GM19372 (cell line): ENCODE measurements around the gene SOX9.

Experiments used
- ATAC-seq: cut with Tn5 transposase; IDR thresholded peaks from one replicate; pipeline ENCODE4 v1.9.1; 2021; ENCODE audit warnings: mild to moderate bottlenecking, low read depth, moderate library complexity; ENCODE audit not compliant: unreplicated experiment

Gene SOX9

GRCh38 chr17:72152387-72152929, 31.6 kb downstream of the SOX9 start:
- ATAC-seq, result no peak

- no peak for ATAC-seq
These were observed 38.4 kb downstream of the SOX9 start for GRCh38 chr17:72158895-72159885.

DNA sequence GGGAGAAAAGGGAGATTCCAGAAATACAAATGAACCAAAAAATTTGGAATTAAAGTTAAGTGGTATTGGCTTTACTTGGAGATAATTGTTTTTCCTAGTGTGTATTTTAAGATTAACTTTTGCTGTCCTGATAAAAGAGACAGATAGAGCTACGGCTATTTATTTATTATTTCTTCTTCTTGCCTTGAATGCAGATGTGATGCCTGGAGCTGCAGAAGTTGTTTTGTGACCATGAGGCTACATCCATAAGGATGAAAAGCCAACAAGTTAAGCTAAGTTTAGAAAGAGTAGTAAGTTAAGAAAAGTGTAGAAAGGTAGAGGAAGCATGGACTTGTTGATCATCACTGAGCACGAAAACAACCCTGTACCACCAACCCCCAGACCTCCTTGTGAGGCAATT, 41.7 kb downstream of the SOX9 start:
- no peak for ATAC-seq

DNA sequence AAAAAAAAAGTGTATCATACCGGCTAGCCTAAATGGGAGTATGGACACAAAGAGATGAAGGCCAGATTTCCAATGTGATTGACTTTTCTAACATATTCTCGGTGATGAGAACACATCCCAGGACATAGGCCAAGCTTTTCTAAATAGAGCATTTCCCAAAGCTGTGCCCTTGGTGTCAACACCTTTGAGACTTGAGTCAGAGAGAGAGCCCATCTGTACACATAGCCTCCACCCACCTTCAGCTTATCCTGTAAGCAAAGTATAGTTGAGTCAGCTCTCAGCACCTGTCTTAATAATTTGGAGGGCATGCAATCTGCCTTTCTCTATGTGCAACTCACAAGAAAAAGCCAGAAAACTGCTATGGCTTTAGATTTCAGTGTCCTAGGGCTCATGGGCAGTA, 42.7 kb downstream of the SOX9 start:
- no peak for ATAC-seq

- no peak for ATAC-seq
These were observed 43.4 kb downstream of the SOX9 start for GRCh38 chr17:72164158-72164739.

DNA sequence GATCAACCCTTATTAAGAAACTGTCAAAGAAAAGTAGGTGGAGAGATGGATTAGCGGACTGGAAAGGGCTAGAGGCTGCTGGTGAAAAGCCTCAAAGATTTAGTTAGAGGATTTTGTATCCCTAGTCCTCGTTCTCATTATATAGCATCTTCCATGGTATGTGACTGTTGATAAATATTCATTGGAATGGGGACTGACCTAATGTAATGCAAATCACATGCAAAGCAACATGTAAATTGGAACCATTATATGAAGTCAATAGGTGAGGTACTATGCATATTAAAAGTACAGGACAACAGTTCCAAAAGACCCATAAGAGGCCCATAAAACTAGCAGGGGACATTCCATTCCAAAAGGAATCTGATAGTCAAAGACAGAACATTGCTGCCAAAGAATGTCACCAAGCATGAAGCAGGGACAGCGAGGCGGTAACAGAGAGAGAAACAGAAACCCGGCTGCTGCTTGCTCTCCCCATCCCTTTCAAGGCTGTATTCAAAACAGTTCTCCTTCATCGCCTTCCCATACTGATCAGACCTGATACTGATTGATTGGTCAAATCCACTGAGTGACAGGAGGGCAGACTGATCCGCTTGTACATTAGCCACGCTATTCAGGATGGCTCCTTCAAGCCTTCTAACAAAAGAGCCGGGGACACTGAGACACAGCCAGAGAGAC, 44.5 kb downstream of the SOX9 start:
- ATAC-seq, result no peak

- no peak for ATAC-seq
These were observed 45.1 kb downstream of the SOX9 start for GRCh38 chr17:72165867-72166439.

GRCh38 chr17:72167593-72167992, 46.8 kb downstream of the SOX9 start:
- ATAC-seq, result no peak

DNA sequence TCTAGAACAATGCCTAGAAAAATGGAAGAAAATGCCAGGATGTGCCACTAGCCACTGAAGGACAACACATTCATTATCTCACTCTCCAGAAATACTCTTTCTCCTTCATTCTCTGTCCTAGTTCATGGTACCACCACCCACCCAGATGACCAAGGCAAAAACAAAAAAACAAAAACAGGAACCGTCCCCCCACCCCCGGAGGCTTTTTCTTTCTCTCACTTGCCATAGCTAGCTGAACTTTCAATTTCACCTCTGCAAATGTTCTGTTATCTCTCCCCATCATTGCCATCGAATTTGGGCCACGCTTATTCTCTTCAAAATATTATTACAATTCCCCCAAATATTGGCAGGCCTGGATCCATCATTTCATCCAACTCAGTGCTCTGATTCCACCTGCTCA, 49.0 kb downstream of the SOX9 start:
- ATAC-seq, result no peak

DNA sequence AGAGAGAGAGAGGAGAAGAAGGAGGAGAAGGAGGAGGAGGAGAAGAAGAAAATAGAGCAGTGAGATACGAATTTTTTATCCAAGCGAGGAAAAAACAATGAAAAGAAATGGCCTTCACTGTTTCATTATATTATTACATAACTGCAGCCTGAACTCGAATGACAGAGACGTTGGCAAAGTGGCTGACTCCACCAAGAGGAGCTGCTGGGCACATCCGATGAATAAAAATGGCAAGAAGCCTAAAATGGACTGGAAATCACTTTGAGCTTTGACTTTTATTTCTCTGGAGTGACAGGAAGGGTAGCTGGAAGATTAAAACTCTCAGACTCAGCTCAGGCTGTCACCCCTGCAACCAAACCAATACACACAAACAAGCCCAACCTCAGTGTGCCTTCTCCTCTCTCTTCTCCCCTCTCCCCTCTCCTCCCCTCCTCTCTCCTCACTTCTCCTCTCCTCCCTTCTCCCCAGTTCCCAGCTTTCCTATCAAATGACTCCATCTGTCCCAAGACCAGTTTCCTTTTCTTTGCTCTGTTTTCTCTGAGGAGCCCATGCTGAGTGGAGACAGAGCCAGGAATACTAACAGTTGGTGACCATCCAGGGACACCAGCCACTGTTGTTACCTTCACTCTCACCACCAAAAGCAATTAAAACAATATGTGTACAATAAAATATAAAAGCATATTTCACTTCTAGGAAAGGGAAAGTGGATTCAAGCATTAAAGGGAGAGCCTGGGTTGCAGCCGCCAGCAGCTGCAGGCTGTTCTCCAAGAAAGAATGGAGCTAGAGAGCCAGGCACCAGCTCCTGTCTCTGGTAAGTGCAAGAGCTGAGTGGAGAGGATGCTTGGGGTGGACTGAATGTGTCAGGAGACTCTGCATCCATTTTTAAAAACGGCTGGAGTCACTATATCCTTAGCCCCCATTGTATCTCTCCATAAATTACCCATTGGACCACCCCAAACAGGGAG, 51.2 kb downstream of the SOX9 start:
- no peak for ATAC-seq

DNA sequence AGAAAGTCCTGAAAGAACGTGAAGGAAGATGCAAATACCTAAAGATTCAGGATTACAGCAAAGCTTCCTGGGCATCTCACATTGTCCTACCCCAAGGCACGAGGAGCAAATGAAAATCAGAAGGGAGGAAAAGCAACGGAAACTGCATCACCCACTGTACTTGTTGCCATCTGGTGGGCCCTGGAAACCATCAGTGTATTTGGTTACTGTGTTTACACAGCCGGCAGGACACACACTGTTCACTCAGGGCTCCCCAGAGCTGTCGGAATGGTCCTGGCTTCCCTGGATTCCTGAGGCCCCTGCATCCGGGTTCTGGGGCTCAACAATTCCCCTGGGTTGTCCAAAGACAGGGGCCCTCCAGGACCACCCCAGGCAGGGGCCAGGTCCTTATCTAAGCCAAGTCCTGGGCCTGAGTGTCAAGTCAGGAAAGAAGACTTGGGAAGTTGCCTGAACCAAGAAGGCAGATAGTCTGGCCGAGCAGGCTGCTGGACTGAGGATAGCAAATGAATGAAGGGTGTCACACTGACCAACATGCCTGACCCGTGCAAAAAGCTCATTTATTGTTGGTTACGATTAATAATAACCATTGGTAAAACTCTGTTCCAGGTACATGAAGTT, 52.8 kb downstream of the SOX9 start:
- ATAC-seq, result no peak

- ATAC-seq, result no peak
These were observed 54.4 kb downstream of the SOX9 start for GRCh38 chr17:72175263-72175662.
